ENCODE results near the gene SLC35B2.

- TF ChIP-seq ZBTB7A (IDR thresholded peaks at IDR 0.05; ENCODE audit: low read depth) (no peak), RAD21 (IDR thresholded peaks at IDR 0.05; ENCODE audit: low read depth) (no peak), CREB1 (IDR thresholded peaks at IDR 0.05; ENCODE audit: low read depth) (no peak), REST (IDR thresholded peaks at IDR 0.05; ENCODE audit: low read depth) (no peak), TCF12 (IDR thresholded peaks at IDR 0.05; ENCODE audit: low read depth) (no peak), FOXM1 (IDR thresholded peaks at IDR 0.05; ENCODE audit: borderline replicate concordance, low read depth) (no peak)
Observed at GRCh38 chr6:44258325-44258863, 1.1 kb upstream of the SLC35B2 start.
